Vagina (tissue), 2 donors: ENCODE results near the gene TMEM240. TPM values are rescaled to one million over a fixed set of nuclear protein-coding genes. Genes with fewer than 3 reads are reported as not detected.

Experiments
- DNase-seq, 2 donors: peaks; one replicate each; pipeline ENCODE4 v3.0.0-alpha.2; 2017; ENCODE audit errors: extremely low spot score in 2 of 2
- H3K27ac ChIP-seq: fragments of 200-600 bp; sonication (generic); one replicate; pipeline ENCODE4 v1.5.1; 2019
- H3K27me3 ChIP-seq: fragments of 200-600 bp; sonication (generic); one replicate; pipeline ENCODE4 v1.5.1; 2019
- H3K36me3 ChIP-seq, 2 donors: fragments of 200-600 bp; sonication (generic); one replicate each; pipeline ENCODE4 v1.5.1; 2017 to 2019
- H3K4me1 ChIP-seq: fragments of 200-600 bp; sonication (generic); one replicate; pipeline ENCODE4 v1.5.1; 2019
- H3K4me3 ChIP-seq, 2 donors: fragments of 200-600 bp; sonication (generic); 1 replicate in 1 of 2; 2 replicates in 1 of 2; pipeline ENCODE4 v1.5.1; 2016 to 2019
- H3K9me3 ChIP-seq: fragments of 200-600 bp; sonication (generic); one replicate; pipeline ENCODE4 v1.5.1; 2019
- POLR2A ChIP-seq, 2 donors: fragments of 450-650 bp; IDR thresholded peaks; one replicate each; pipeline ENCODE4 v1.6.1; 2017; ENCODE audit warnings: antibody characterized with exemption in 2 of 2, mild to moderate bottlenecking in 2 of 2, moderate library complexity in 2 of 2
- POLR2AphosphoS5 ChIP-seq, 2 donors: sonication (generic); formaldehyde crosslinking; IDR thresholded peaks; one replicate each; pipeline ENCODE4 v1.9.0; 2017; ENCODE audit warnings: antibody characterized with exemption in 2 of 2, mild to moderate bottlenecking in 2 of 2, low read depth in 1 of 2; ENCODE audit not compliant: insufficient read depth in 1 of 2
- intact Hi-C: fragments of 100-400 bp; cut with DNase I; formaldehyde crosslinking; loops from one replicate; pipeline ENCODE4 v1.15.1; 2023
- total RNA-seq: library from RNA; depleted of rRNA; stranded (reverse); fragments of >200 nt; gene quantifications from one replicate; pipeline ENCODE4 v1.2.3, GENCODE V29; 2016
- TF ChIP-seq, protein P1 (sequence below), 3 experiments: fragments of 450-650 bp in 2 of 3; fragments of 200-600 bp in 1 of 3; sonication (generic) in 1 of 3; IDR thresholded peaks; one replicate each; pipeline ENCODE4 v1.5.1; 2017 to 2019; ENCODE audit warnings: antibody characterized with exemption in 3 of 3, mild to moderate bottlenecking in 2 of 3, moderate library complexity in 2 of 3

Gene TMEM240
- total RNA-seq, 1 donor from 2014 or later, result 3.9 TPM

DNA sequence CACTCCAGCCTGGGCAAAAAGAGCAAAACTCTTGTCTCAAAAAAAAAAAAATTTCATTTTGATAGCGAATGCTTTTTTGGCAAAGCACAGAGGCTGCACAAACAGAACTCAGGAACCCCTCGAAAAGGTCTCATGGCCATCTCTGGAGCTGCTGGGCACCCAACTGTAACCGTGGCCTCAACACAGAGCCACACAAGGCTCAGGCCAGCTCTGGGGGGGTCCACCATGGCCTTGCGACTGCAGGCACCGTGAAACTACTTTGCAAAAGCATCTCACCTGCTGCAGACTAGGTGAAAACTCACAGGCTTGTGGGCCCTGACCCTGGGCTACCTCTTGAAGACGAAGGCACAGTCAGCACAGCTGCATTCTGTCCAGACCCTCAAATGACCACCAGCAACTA is 16.1 kb upstream of the TMEM240 start:
- intact Hi-C loops, result no loop called here
- no peaks in the 10 kb centered on the region for H3K27me3 ChIP-seq
- no peak overlapping the region for H3K27ac ChIP-seq

DNA sequence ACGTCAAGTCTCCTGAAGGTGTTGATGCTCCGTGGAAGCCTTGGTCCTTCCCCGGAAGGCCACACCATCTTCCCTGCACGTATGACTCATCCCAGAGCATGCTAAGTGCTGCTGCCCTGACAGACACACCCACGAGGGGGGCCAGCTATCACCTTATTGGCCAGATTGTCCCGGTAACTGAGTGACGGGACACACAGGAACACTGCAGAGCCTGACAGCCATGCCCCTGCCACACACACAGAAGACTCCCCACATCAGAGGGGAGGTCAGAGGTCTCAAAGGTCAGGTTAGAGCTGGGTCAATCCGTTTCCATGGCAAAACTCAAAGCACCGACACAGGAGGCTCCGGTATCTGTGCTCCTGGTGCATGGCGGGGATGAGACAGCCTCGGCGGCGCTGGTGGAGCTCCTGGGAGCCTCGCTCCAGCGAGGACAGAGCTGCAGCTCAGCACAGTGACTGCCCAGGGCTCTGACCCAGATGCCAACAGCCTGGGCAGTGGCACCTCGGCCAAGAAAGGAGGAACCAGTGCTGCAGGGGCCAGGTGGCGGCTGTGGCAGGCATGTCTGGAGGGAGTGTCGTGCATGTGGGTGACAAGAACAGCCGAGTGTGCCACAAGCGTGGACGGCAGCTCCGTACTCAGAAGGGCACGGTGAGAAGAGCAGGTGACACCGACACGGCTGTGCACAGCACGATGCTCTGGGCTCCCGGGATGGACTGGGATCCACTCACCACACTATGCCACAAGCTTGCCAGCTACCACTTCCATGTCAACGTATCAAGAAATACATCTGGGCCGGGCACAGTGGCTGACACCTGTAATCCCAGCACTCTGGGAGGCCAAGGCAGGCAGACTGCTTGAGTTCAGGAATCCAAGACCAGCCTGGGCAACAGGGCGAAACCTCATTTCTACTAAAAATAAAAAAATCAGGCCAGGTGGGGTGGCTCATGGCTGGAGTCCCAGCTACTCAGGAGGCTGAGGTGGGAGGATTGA is 14.8 kb upstream of the TMEM240 start:
- intact Hi-C loops, result no loop called here
- H3K4me3 ChIP-seq, result no peak overlapping the region
- no peaks in the 10 kb centered on the region for H3K27me3 ChIP-seq
- DNase-seq, result no peak
- no peaks in the 10 kb centered on the region for H3K36me3 ChIP-seq
- peaks cover 11% of the 10 kb centered on the region for H3K4me1 ChIP-seq
- no peak for TF ChIP-seq POLR2AphosphoS5 (IDR thresholded peaks at IDR 0.05; ENCODE audit: insufficient read depth in 1 of 2, low read depth in 1 of 2)
- TF ChIP-seq, protein P1, sequence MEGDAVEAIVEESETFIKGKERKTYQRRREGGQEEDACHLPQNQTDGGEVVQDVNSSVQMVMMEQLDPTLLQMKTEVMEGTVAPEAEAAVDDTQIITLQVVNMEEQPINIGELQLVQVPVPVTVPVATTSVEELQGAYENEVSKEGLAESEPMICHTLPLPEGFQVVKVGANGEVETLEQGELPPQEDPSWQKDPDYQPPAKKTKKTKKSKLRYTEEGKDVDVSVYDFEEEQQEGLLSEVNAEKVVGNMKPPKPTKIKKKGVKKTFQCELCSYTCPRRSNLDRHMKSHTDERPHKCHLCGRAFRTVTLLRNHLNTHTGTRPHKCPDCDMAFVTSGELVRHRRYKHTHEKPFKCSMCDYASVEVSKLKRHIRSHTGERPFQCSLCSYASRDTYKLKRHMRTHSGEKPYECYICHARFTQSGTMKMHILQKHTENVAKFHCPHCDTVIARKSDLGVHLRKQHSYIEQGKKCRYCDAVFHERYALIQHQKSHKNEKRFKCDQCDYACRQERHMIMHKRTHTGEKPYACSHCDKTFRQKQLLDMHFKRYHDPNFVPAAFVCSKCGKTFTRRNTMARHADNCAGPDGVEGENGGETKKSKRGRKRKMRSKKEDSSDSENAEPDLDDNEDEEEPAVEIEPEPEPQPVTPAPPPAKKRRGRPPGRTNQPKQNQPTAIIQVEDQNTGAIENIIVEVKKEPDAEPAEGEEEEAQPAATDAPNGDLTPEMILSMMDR (IDR thresholded peaks at IDR 0.05), result no peak
- TF ChIP-seq POLR2A (IDR thresholded peaks at IDR 0.05), result no peak
- H3K9me3 ChIP-seq, result no peaks in the 10 kb centered on the region
- no peak overlapping the region for H3K27ac ChIP-seq

More for the DNA sequence above, 16.1 kb upstream of the TMEM240 start:
- DNase-seq, result no peak
- no peaks in the 10 kb centered on the region for H3K9me3 ChIP-seq
- no peak overlapping the region for H3K4me3 ChIP-seq
- peaks cover 0 to 4% of the 10 kb centered on the region in 2 donors for H3K36me3 ChIP-seq
- TF ChIP-seq POLR2A (IDR thresholded peaks at IDR 0.05) (no peak), POLR2AphosphoS5 (IDR thresholded peaks at IDR 0.05; ENCODE audit: insufficient read depth in 1 of 2, low read depth in 1 of 2) (no peak)
- TF ChIP-seq, protein P1 (IDR thresholded peaks at IDR 0.05), result no peak
- no peaks in the 10 kb centered on the region for H3K4me1 ChIP-seq

DNA sequence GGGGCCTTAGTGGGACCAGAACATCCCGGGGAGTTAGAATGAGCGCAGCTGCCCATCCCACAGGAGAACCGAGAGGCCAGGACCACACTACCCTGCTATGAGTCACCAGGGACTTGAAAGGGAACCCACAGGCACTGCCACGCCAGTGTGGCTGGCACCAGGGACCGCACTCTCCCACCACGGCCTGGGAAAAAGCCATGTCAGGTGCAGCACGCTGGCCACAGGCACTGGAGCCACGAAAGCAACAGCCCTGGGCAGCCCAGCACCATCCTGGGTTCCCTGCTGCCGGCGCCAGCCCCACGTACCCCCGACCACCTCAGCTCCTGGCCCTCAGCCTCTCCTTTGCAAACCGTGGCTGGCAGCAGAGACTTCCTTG is 14.1 kb upstream of the TMEM240 start:
- TF ChIP-seq POLR2AphosphoS5 (IDR thresholded peaks at IDR 0.05; ENCODE audit: insufficient read depth in 1 of 2, low read depth in 1 of 2) (no peak), POLR2A (IDR thresholded peaks at IDR 0.05) (no peak)
- TF ChIP-seq, protein P1 (IDR thresholded peaks at IDR 0.05), result no peak
- no peak for DNase-seq

DNA sequence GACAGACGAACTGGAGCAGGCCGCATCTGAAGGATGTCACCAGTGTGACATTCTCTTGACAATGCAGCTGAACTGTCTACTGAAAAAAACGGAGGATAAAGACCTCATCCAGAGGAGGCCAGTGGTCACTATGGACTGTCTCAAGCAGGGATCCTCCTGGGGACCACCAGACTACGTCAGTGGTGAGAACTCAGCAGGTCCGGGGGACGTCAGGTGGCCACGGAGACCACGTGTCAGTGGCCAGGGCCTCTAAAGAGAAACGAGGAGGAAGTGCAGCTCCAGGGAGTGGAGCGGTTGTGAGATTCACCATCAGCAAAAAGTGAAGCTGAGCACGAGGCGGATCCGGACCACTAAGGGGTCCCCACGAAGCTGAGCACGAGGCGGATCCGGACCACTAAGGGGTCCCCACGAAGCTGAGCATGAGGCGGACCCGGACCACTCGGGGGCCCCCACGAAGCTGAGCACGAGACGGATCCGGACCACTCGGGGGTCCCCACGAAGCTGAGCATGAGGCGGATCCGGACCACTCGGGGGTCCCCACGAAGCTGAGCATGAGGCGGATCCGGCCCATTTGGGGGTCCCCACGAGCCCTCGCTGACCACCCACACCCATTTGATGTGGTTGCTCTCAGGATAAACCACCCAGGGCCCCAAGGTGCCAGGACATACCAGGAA is 13.5 kb upstream of the TMEM240 start:
- TF ChIP-seq POLR2AphosphoS5 (IDR thresholded peaks at IDR 0.05; ENCODE audit: insufficient read depth in 1 of 2, low read depth in 1 of 2) (no peak), POLR2A (IDR thresholded peaks at IDR 0.05) (no peak)
- TF ChIP-seq, protein P1 (IDR thresholded peaks at IDR 0.05), result no peak
- no peak overlapping the region for H3K4me3 ChIP-seq
- intact Hi-C loops, result loop anchor here (1.0 kb wide), 1 partner anchor 31 kb away; no protein-coding TSS in a partner anchor
- no peak overlapping the region for H3K27ac ChIP-seq
- DNase-seq, result no peak
- H3K27me3 ChIP-seq, result no peaks in the 10 kb centered on the region
- H3K4me1 ChIP-seq, result peaks cover 12% of the 10 kb centered on the region
- no peaks in the 10 kb centered on the region for H3K9me3 ChIP-seq
- no peaks in the 10 kb centered on the region for H3K36me3 ChIP-seq

More for the DNA sequence above, 14.1 kb upstream of the TMEM240 start:
- H3K27ac ChIP-seq, result no peak overlapping the region
- no peak overlapping the region for H3K4me3 ChIP-seq
- H3K4me1 ChIP-seq, result peaks cover 12% of the 10 kb centered on the region
- no peaks in the 10 kb centered on the region for H3K27me3 ChIP-seq
- intact Hi-C loops, result no loop called here
- no peaks in the 10 kb centered on the region for H3K36me3 ChIP-seq
- H3K9me3 ChIP-seq, result no peaks in the 10 kb centered on the region
